ENCODE results near the gene NCOA5. TPM values are rescaled to one million over a fixed set of nuclear protein-coding genes. Genes with fewer than 3 reads are reported as not detected.

NCOA5 gene
- 10 to 100 TPM; 10.3 to 10.4 TPM for total RNA-seq
- 1 to 10 TPM; 3.2 to 7.0 TPM for polyA plus RNA-seq

DNA sequence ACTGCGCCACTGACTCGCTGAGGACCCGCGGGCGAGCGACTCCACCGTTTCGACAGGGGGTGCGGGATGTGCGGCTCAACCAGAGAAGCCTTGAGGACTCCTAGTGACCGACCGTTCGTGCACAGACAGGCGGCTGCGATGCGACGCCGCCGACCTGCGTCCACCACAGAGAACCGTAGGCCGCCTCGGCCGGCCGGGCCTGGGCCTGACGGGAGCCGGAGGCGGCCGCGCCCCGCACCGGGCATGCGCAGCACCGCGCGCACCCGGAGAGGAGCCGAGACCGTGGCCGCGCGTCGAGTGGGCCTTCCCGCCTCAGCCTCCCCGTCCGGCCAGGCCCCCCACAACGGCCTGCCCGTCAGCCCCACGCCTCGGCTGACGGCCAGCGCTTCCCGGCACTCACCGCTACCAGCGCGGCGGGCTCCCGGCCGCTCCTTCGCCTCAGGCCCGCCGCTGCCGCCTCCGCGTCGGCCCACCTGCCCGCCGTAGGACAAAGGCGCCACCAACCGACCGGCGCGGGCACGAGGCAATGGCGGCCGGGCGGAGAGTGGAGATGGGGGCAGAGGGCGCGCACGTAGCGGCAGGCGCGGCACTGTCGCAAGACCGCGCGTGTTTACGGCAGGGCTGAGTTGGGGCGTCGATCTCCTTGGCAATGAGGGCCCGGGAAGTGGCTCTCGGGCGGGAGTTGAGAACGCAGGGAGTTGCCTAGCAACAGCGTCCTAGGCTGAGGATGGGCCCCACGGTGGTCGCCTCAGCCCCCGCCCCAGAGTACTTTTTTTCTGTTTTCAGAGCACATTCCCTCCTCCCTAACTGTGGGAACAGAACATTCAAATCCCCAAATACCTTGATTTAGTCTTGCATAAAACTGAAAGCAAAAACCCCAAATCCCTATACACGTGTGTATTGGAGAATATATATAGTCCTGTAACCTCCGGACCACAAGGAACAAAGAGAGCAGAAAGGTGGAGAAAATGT lies at the start of gene NCOA5:
TSS of gene NCOA5 (minus strand) at position 546 of the 972 bp plus-strand sequence. CDS start 10,538 bp downstream, outside the sequence.
- peak; percentile 93 for DNase-seq (ENCODE audit: low spot score)
- TF ChIP-seq GABPA (IDR thresholded peaks at IDR 0.05 in 1 of 2, conservative IDR thresholded peaks at IDR 0.05 in 1 of 2) (peak in 1 of 2 donors; percentile 65), FOXA1 (IDR thresholded peaks at IDR 0.05) (peak; percentile 54), HNF4A (conservative IDR thresholded peaks at IDR 0.05) (peak in 1 of 2 donors; percentile 55), NR2F2 (IDR thresholded peaks at IDR 0.05) (no peak), SP1 (IDR thresholded peaks at IDR 0.05) (no peak), YY1 (IDR thresholded peaks at IDR 0.05) (peak; percentile 96), RXRA (IDR thresholded peaks at IDR 0.05) (peak in 1 of 2 donors; percentile 9), FOXA2 (IDR thresholded peaks at IDR 0.05) (peak; percentile 30)
- TF ChIP-seq, protein P1, sequence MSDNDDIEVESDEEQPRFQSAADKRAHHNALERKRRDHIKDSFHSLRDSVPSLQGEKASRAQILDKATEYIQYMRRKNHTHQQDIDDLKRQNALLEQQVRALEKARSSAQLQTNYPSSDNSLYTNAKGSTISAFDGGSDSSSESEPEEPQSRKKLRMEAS (IDR thresholded peaks at IDR 0.05): peak; percentile 44
- TF ChIP-seq, protein P2, sequence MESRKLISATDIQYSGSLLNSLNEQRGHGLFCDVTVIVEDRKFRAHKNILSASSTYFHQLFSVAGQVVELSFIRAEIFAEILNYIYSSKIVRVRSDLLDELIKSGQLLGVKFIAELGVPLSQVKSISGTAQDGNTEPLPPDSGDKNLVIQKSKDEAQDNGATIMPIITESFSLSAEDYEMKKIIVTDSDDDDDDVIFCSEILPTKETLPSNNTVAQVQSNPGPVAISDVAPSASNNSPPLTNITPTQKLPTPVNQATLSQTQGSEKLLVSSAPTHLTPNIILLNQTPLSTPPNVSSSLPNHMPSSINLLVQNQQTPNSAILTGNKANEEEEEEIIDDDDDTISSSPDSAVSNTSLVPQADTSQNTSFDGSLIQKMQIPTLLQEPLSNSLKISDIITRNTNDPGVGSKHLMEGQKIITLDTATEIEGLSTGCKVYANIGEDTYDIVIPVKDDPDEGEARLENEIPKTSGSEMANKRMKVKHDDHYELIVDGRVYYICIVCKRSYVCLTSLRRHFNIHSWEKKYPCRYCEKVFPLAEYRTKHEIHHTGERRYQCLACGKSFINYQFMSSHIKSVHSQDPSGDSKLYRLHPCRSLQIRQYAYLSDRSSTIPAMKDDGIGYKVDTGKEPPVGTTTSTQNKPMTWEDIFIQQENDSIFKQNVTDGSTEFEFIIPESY (IDR thresholded peaks at IDR 0.05): peak; percentile 50
- TF ChIP-seq, protein P3, sequence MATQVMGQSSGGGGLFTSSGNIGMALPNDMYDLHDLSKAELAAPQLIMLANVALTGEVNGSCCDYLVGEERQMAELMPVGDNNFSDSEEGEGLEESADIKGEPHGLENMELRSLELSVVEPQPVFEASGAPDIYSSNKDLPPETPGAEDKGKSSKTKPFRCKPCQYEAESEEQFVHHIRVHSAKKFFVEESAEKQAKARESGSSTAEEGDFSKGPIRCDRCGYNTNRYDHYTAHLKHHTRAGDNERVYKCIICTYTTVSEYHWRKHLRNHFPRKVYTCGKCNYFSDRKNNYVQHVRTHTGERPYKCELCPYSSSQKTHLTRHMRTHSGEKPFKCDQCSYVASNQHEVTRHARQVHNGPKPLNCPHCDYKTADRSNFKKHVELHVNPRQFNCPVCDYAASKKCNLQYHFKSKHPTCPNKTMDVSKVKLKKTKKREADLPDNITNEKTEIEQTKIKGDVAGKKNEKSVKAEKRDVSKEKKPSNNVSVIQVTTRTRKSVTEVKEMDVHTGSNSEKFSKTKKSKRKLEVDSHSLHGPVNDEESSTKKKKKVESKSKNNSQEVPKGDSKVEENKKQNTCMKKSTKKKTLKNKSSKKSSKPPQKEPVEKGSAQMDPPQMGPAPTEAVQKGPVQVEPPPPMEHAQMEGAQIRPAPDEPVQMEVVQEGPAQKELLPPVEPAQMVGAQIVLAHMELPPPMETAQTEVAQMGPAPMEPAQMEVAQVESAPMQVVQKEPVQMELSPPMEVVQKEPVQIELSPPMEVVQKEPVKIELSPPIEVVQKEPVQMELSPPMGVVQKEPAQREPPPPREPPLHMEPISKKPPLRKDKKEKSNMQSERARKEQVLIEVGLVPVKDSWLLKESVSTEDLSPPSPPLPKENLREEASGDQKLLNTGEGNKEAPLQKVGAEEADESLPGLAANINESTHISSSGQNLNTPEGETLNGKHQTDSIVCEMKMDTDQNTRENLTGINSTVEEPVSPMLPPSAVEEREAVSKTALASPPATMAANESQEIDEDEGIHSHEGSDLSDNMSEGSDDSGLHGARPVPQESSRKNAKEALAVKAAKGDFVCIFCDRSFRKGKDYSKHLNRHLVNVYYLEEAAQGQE (IDR thresholded peaks at IDR 0.05): peak; percentile 51
- TF ChIP-seq, protein P4, sequence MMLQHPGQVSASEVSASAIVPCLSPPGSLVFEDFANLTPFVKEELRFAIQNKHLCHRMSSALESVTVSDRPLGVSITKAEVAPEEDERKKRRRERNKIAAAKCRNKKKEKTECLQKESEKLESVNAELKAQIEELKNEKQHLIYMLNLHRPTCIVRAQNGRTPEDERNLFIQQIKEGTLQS (IDR thresholded peaks at IDR 0.05): no peak
- WGBS: under 1% methylated on average over 100 of the region's 100 CpGs
- H3K36me3 ChIP-seq (ENCODE audit: control insufficient read depth in 4 of 4, insufficient read depth in 3 of 4, low read depth in 1 of 4, low read length in 3 of 4): no peaks in the 10 kb centered on the region
- H3K4me1 ChIP-seq (ENCODE audit: control insufficient read depth in 4 of 4, insufficient read depth in 4 of 4, low read length in 3 of 4): peaks cover 11 to 40% (median 37%) of the 10 kb centered on the region in 4 donors
- H3K9me3 ChIP-seq (ENCODE audit: control insufficient read depth in 4 of 4, low read length in 3 of 4): no peaks in the 10 kb centered on the region
- H3K4me3 ChIP-seq (ENCODE audit: low read depth in 1 of 3, low read length in 3 of 3): peak within 1 kb of the TSS; percentile 87 to 98 (median 94)
- H3K27me3 ChIP-seq (ENCODE audit: control insufficient read depth in 4 of 4, insufficient read depth in 4 of 4, low read length in 3 of 4): no peaks in the 10 kb centered on the region
- H3K9ac ChIP-seq (ENCODE audit: low read depth in 1 of 2, low read length in 2 of 2): peak within 1 kb of the TSS; percentile 86
- H3K27ac ChIP-seq (ENCODE audit: low read depth in 1 of 2, low read length in 2 of 2): peak within 1 kb of the TSS; percentile 95 to 97

DNA sequence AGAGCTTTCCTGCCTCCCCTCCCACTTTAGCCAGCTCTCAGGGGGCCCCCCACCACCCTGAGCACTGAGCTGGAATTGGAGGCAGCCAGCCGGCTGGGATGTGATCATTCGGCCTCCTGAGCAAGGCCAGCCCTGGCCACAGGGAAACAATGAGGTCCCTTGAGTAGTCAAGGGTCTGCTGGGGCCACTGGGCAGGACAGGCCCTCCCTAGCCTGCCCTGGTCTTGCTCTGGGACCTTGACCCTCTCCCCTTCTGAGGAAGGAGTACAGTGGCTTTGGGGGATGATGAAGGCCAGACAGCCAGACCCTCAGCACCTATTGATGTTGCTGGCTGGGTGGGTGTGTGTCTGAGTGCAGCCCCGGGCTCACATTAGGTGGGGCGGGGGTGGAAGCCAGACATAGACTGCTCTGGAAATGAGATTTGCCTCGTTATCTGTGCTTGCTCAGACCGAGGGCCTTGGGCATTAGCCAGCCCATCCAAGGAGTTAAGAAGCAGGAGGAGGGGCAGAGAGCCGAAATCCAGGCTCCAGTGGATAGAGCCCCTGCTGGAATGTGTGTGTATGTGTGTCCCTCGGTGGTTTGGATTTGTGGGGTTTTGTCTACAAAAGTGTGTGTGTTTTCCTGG lies 49.6 kb upstream of the NCOA5 start:
- Histone ChIP-seq H3K4me1 (ENCODE audit: control insufficient read depth in 4 of 4, insufficient read depth in 4 of 4, low read length in 3 of 4) (no peaks in the 10 kb centered on the region), H3K36me3 (ENCODE audit: control insufficient read depth in 4 of 4, insufficient read depth in 3 of 4, low read depth in 1 of 4, low read length in 3 of 4) (no peaks in the 10 kb centered on the region), H3K9ac (ENCODE audit: low read depth in 1 of 2, low read length in 2 of 2) (no peak overlapping the region), H3K9me3 (ENCODE audit: control insufficient read depth in 4 of 4, low read length in 3 of 4) (no peaks in the 10 kb centered on the region), H3K27me3 (ENCODE audit: control insufficient read depth in 4 of 4, insufficient read depth in 4 of 4, low read length in 3 of 4) (peaks cover 0 to 2% (median 0%) of the 10 kb centered on the region in 4 donors), H3K27ac (ENCODE audit: low read depth in 1 of 2, low read length in 2 of 2) (no peak overlapping the region), H3K4me3 (ENCODE audit: low read depth in 1 of 3, low read length in 3 of 3) (no peak overlapping the region)
- 40% methylated on average over 8 of the region's 8 CpGs for WGBS
- DNase-seq (ENCODE audit: low spot score): no peak
- TF ChIP-seq YY1 (IDR thresholded peaks at IDR 0.05): no peak
- TF ChIP-seq, protein P3 (IDR thresholded peaks at IDR 0.05): no peak
- no peak for TF ChIP-seq JUND (IDR thresholded peaks at IDR 0.05)
- no peak for TF ChIP-seq RXRA (IDR thresholded peaks at IDR 0.05)
- TF ChIP-seq NR2F2 (IDR thresholded peaks at IDR 0.05): no peak
- no peak for TF ChIP-seq FOXA1 (IDR thresholded peaks at IDR 0.05)
- TF ChIP-seq, protein P2 (IDR thresholded peaks at IDR 0.05): no peak
- no peak for TF ChIP-seq EGR1 (IDR thresholded peaks at IDR 0.05; ENCODE audit: low read depth in 2 of 2)
- TF ChIP-seq RAD21 (IDR thresholded peaks at IDR 0.05): no peak
- TF ChIP-seq TAF1 (conservative IDR thresholded peaks at IDR 0.05): no peak
- TF ChIP-seq, protein P4 (IDR thresholded peaks at IDR 0.05): no peak
- no peak for TF ChIP-seq FOXA2 (IDR thresholded peaks at IDR 0.05)
- TF ChIP-seq HNF4A (conservative IDR thresholded peaks at IDR 0.05): no peak
